Vagina (tissue), 2 donors: Measurements from ENCODE around the gene GPRIN2.

Source experiments
- CTCF ChIP-seq, 3 experiments: fragments of 450-650 bp in 2 of 3; fragments of 200-600 bp in 1 of 3; sonication (generic) in 1 of 3; IDR thresholded peaks; one replicate each; pipeline ENCODE4 v1.5.1; 2017 to 2019; ENCODE audit warnings: antibody characterized with exemption in 3 of 3, mild to moderate bottlenecking in 2 of 3, moderate library complexity in 2 of 3
- POLR2A ChIP-seq, 2 donors: fragments of 450-650 bp; IDR thresholded peaks; one replicate each; pipeline ENCODE4 v1.6.1; 2017; ENCODE audit warnings: antibody characterized with exemption in 2 of 2, mild to moderate bottlenecking in 2 of 2, moderate library complexity in 2 of 2
- POLR2AphosphoS5 ChIP-seq, 2 donors: sonication (generic); formaldehyde crosslinking; IDR thresholded peaks; one replicate each; pipeline ENCODE4 v1.9.0; 2017; ENCODE audit warnings: antibody characterized with exemption in 2 of 2, mild to moderate bottlenecking in 2 of 2, low read depth in 1 of 2; ENCODE audit not compliant: insufficient read depth in 1 of 2

GRCh38 chr10:46534828-46535524, 21.5 kb downstream of the GPRIN2 start:
- TF ChIP-seq CTCF (IDR thresholded peaks at IDR 0.05) = no peak
- no peak for TF ChIP-seq POLR2AphosphoS5 (IDR thresholded peaks at IDR 0.05; ENCODE audit: insufficient read depth in 1 of 2, low read depth in 1 of 2)
- no peak for TF ChIP-seq POLR2A (IDR thresholded peaks at IDR 0.05)
